Ascending aorta (tissue), 2 donors: ENCODE measurements around the gene OR8B12. TPM values are rescaled to one million over a fixed set of nuclear protein-coding genes. Genes with fewer than 3 reads are reported as not detected.

ENCODE experiments used
- DNase-seq, 2 donors: peaks; one replicate each; pipeline ENCODE4 v3.0.0-alpha.2; 2019; ENCODE audit warnings: low spot score in 2 of 2
- H3K27ac ChIP-seq, 2 donors: fragments of 200-600 bp; sonication (generic); one replicate each; pipeline ENCODE4 v1.5.1; 2016 to 2017; ENCODE audit warnings: mild to moderate bottlenecking in 1 of 2
- H3K27me3 ChIP-seq: fragments of 200-600 bp; sonication (generic); one replicate; pipeline ENCODE4 v1.5.1; 2017
- H3K36me3 ChIP-seq, 2 donors: fragments of 200-600 bp; sonication (generic); one replicate each; pipeline ENCODE4 v1.5.1; 2016
- H3K4me1 ChIP-seq, 2 donors: fragments of 200-600 bp; sonication (generic); one replicate each; pipeline ENCODE4 v1.5.1; 2016 to 2017; ENCODE audit warnings: mild to moderate bottlenecking in 1 of 2
- H3K4me3 ChIP-seq, 2 donors: fragments of 200-600 bp; sonication (generic); one replicate each; pipeline ENCODE4 v1.5.1; 2016 to 2017; ENCODE audit warnings: mild to moderate bottlenecking in 1 of 2
- H3K9me3 ChIP-seq, 2 donors: fragments of 200-600 bp; sonication (generic); one replicate each; pipeline ENCODE4 v1.5.1; 2016
- intact Hi-C: fragments of 100-400 bp; cut with DNase I; formaldehyde crosslinking; loops from one replicate; pipeline ENCODE4 v1.15.1; 2023
- total RNA-seq: library from RNA; depleted of rRNA; stranded (reverse); fragments of >200 nt; gene quantifications from one replicate; pipeline ENCODE4 v1.1.0, GENCODE V29; 2016
- TF ChIP-seq, protein P1 (sequence below), 3 experiments: fragments of 200-600 bp in 2 of 3; fragments of 450-650 bp in 1 of 3; sonication (generic) in 2 of 3; IDR thresholded peaks; one replicate each; pipeline ENCODE4 v1.5.1; 2016 to 2019; ENCODE audit warnings: antibody characterized with exemption in 3 of 3, mild to moderate bottlenecking in 1 of 3, moderate library complexity in 1 of 3

Gene OR8B12
- total RNA-seq, 1 donor from 2014 or later: not detected

- no peaks in the 10 kb centered on the region for H3K27me3 ChIP-seq
- TF ChIP-seq, protein P1, sequence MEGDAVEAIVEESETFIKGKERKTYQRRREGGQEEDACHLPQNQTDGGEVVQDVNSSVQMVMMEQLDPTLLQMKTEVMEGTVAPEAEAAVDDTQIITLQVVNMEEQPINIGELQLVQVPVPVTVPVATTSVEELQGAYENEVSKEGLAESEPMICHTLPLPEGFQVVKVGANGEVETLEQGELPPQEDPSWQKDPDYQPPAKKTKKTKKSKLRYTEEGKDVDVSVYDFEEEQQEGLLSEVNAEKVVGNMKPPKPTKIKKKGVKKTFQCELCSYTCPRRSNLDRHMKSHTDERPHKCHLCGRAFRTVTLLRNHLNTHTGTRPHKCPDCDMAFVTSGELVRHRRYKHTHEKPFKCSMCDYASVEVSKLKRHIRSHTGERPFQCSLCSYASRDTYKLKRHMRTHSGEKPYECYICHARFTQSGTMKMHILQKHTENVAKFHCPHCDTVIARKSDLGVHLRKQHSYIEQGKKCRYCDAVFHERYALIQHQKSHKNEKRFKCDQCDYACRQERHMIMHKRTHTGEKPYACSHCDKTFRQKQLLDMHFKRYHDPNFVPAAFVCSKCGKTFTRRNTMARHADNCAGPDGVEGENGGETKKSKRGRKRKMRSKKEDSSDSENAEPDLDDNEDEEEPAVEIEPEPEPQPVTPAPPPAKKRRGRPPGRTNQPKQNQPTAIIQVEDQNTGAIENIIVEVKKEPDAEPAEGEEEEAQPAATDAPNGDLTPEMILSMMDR (IDR thresholded peaks at IDR 0.05): no peak
- intact Hi-C loops: no loop called here
- no peaks in the 10 kb centered on the region for H3K9me3 ChIP-seq
- no peaks in the 10 kb centered on the region for H3K36me3 ChIP-seq
- DNase-seq: no peak
- no peak overlapping the region for H3K27ac ChIP-seq
- H3K4me1 ChIP-seq: no peaks in the 10 kb centered on the region
- no peak overlapping the region for H3K4me3 ChIP-seq
Observed at GRCh38 chr11:124541204-124541603, 2.2 kb downstream of the OR8B12 start.

DNA sequence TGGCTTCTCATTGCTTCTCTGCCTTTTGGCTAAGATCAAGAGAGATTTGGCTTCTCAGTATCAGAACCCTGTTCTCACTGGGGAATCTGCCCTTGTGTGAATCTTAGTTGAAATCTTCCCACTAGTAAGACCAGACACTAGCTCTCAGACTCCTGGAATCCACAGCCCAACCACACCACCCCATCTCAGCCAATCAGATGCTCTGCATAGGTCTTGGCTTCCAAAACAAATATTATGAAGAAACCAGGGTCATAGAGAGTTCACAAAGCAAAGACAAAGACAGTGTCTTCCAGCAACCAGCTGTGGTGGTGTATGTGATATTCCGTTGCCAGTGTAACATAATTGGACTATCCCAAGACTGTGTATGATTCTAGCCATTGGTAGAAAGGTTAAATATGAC lies 5.4 kb downstream of the OR8B12 start:
- no peaks in the 10 kb centered on the region for H3K4me1 ChIP-seq
- no peaks in the 10 kb centered on the region for H3K27me3 ChIP-seq
- DNase-seq: no peak
- no peak overlapping the region for H3K4me3 ChIP-seq
- H3K9me3 ChIP-seq: no peaks in the 10 kb centered on the region
- no peaks in the 10 kb centered on the region for H3K36me3 ChIP-seq
- no peak overlapping the region for H3K27ac ChIP-seq
- intact Hi-C loops: no loop called here
- TF ChIP-seq, protein P1 (IDR thresholded peaks at IDR 0.05): no peak

- H3K27ac ChIP-seq: no peak overlapping the region
- TF ChIP-seq, protein P1 (IDR thresholded peaks at IDR 0.05): no peak
- H3K36me3 ChIP-seq: no peaks in the 10 kb centered on the region
- no peaks in the 10 kb centered on the region for H3K4me1 ChIP-seq
- no peak overlapping the region for H3K4me3 ChIP-seq
- intact Hi-C loops: no loop called here
- no peaks in the 10 kb centered on the region for H3K9me3 ChIP-seq
- H3K27me3 ChIP-seq: no peaks in the 10 kb centered on the region
- DNase-seq: peak in 1 of 2 donors; percentile 78
Observed at GRCh38 chr11:124536520-124536919, 6.9 kb downstream of the OR8B12 start.

- H3K4me3 ChIP-seq: no peak overlapping the region
- TF ChIP-seq, protein P1 (IDR thresholded peaks at IDR 0.05): no peak
- H3K27me3 ChIP-seq: no peaks in the 10 kb centered on the region
- H3K36me3 ChIP-seq: no peaks in the 10 kb centered on the region
- no peaks in the 10 kb centered on the region for H3K9me3 ChIP-seq
- DNase-seq: no peak
- no peaks in the 10 kb centered on the region for H3K4me1 ChIP-seq
- no peak overlapping the region for H3K27ac ChIP-seq
- intact Hi-C loops: no loop called here
Observed at GRCh38 chr11:124535552-124536232, 7.8 kb downstream of the OR8B12 start.

DNA sequence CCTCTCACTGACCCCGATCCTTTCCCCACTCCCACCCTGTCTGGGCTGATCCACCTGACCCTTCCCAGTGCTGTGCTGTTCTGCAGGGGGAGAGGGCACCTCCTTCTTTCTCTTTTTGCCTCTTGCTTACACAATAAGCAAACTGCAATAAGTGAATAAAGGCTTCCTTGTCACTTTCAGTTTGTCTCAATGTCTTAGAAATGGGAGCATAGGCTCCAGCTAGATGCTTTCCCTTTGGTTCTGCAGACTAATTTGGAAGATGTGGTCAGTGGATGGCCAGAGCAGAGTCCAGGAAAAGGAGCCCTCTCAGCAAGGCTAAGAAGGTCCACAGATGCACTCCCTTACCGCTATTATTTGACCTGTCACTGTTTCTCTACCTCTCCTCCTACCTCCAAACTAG lies 9.4 kb downstream of the OR8B12 start:
- no peak overlapping the region for H3K4me3 ChIP-seq
- H3K9me3 ChIP-seq: no peaks in the 10 kb centered on the region
- no peaks in the 10 kb centered on the region for H3K36me3 ChIP-seq
- no peak for DNase-seq
- intact Hi-C loops: no loop called here
- TF ChIP-seq, protein P1 (IDR thresholded peaks at IDR 0.05): no peak
- no peaks in the 10 kb centered on the region for H3K27me3 ChIP-seq
- H3K4me1 ChIP-seq: no peaks in the 10 kb centered on the region
- no peak overlapping the region for H3K27ac ChIP-seq

GRCh38 chr11:124533626-124534025 lies 9.8 kb downstream of the OR8B12 start:
- Histone ChIP-seq H3K36me3 (no peaks in the 10 kb centered on the region), H3K27ac (no peak overlapping the region), H3K27me3 (no peaks in the 10 kb centered on the region), H3K4me3 (no peak overlapping the region), H3K4me1 (no peaks in the 10 kb centered on the region), H3K9me3 (no peaks in the 10 kb centered on the region)
- TF ChIP-seq, protein P1 (IDR thresholded peaks at IDR 0.05): no peak
- DNase-seq: no peak
- intact Hi-C loops: no loop called here
